ENCODE results near the gene PRKCH. TPM values are rescaled to one million over a fixed set of nuclear protein-coding genes. Genes with fewer than 3 reads are reported as not detected.
A peak's percentile ranks its signal among the peaks of the same experiment; 100 is the strongest.

Gene PRKCH
- total RNA-seq, 1 donor: 3.3 TPM

- no peaks in the 10 kb centered on the region for H3K36me3 ChIP-seq (ENCODE audit: insufficient read depth, low read length)
- no peak for TF ChIP-seq CTCF (IDR thresholded peaks at IDR 0.05; ENCODE audit: extremely low read depth, low read depth, low read length)
- H3K79me2 ChIP-seq (ENCODE audit: insufficient read depth, low read length): peaks cover 2% of the 10 kb centered on the region
- peak overlapping the region; percentile 58 for H2AFZ ChIP-seq (ENCODE audit: low read length)
- no peaks in the 10 kb centered on the region for H3K27me3 ChIP-seq (ENCODE audit: insufficient read depth, low read length)
- H3K4me2 ChIP-seq (ENCODE audit: insufficient read depth, low read length): peak overlapping the region; percentile 44
- no peak overlapping the region for H3K4me3 ChIP-seq (ENCODE audit: insufficient read depth, low read length)
- H3K27ac ChIP-seq (ENCODE audit: low read depth, low read length): peak overlapping the region; percentile 79
- H4K20me1 ChIP-seq (ENCODE audit: insufficient read depth, low read length): no peaks in the 10 kb centered on the region
- no peak for DNase-seq (ENCODE audit: insufficient read length, low spot score, missing footprints)
- no peaks in the 10 kb centered on the region for H3K9me3 ChIP-seq (ENCODE audit: low read depth, low read length)
- H3K4me1 ChIP-seq (ENCODE audit: insufficient read depth, low read length): peaks cover 38% of the 10 kb centered on the region
Observed at GRCh38 chr14:61596990-61597389, 275.6 kb downstream of the PRKCH start.

GRCh38 chr14:61598980-61599379, 277.6 kb downstream of the PRKCH start:
- Histone ChIP-seq H3K27me3 (ENCODE audit: insufficient read depth, low read length) (no peaks in the 10 kb centered on the region), H3K79me2 (ENCODE audit: insufficient read depth, low read length) (peaks cover 2% of the 10 kb centered on the region), H3K36me3 (ENCODE audit: insufficient read depth, low read length) (no peaks in the 10 kb centered on the region), H4K20me1 (ENCODE audit: insufficient read depth, low read length) (no peaks in the 10 kb centered on the region), H3K9me3 (ENCODE audit: low read depth, low read length) (no peaks in the 10 kb centered on the region), H3K4me3 (ENCODE audit: insufficient read depth, low read length) (no peak overlapping the region), H3K4me1 (ENCODE audit: insufficient read depth, low read length) (peaks cover 48% of the 10 kb centered on the region), H3K27ac (ENCODE audit: low read depth, low read length) (peak overlapping the region; percentile 32), H2AFZ (ENCODE audit: low read length) (peak overlapping the region; percentile 65), H3K4me2 (ENCODE audit: insufficient read depth, low read length) (peak overlapping the region; percentile 29)
- no peak for TF ChIP-seq CTCF (IDR thresholded peaks at IDR 0.05; ENCODE audit: extremely low read depth, low read depth, low read length)
- no peak for DNase-seq (ENCODE audit: insufficient read length, low spot score, missing footprints)

GRCh38 chr14:61599942-61600341, 278.6 kb downstream of the PRKCH start:
- Histone ChIP-seq H3K27me3 (ENCODE audit: insufficient read depth, low read length) (no peaks in the 10 kb centered on the region), H4K20me1 (ENCODE audit: insufficient read depth, low read length) (no peaks in the 10 kb centered on the region), H3K4me2 (ENCODE audit: insufficient read depth, low read length) (no peak overlapping the region), H3K36me3 (ENCODE audit: insufficient read depth, low read length) (no peaks in the 10 kb centered on the region), H2AFZ (ENCODE audit: low read length) (no peak overlapping the region), H3K4me1 (ENCODE audit: insufficient read depth, low read length) (peaks cover 45% of the 10 kb centered on the region), H3K27ac (ENCODE audit: low read depth, low read length) (no peak overlapping the region), H3K79me2 (ENCODE audit: insufficient read depth, low read length) (peaks cover 2% of the 10 kb centered on the region), H3K9me3 (ENCODE audit: low read depth, low read length) (no peaks in the 10 kb centered on the region), H3K4me3 (ENCODE audit: insufficient read depth, low read length) (no peak overlapping the region)
- no peak for TF ChIP-seq CTCF (IDR thresholded peaks at IDR 0.05; ENCODE audit: extremely low read depth, low read depth, low read length)
- no peak for DNase-seq (ENCODE audit: insufficient read length, low spot score, missing footprints)

Other genes with a start within 250 kb of the PRKCH start
- gene TMEM30B, start 40.2 kb upstream of the PRKCH start, total RNA-seq: 1.1 and 1.8 TPM in 2 replicates